Right renal cortex interstitium (tissue), 3 donors: ENCODE results near the gene SLC47A2. TPM values are rescaled to one million over a fixed set of nuclear protein-coding genes. Genes with fewer than 3 reads are reported as not detected.
A peak's percentile ranks its signal among the peaks of the same experiment; 100 is the strongest.

ENCODE experiments used
- DNase-seq, 3 donors: peaks; one replicate each; pipeline ENCODE4 v3.0.0-alpha.2; 2013; ENCODE audit warnings: low read depth in 3 of 3, low spot score in 2 of 3
- polyA plus RNA-seq, 3 donors: library from polyadenylated mRNA; unstranded; fragments of 120-200 nt; gene quantifications; one replicate each; pipeline ENCODE4 v1.2.1, GENCODE V29; 2013; ENCODE audit not compliant: insufficient read length in 3 of 3

The SLC47A2 gene
- polyA plus RNA-seq, 3 donors = 5.9 to 7.4 (median 7.0) TPM

DNA sequence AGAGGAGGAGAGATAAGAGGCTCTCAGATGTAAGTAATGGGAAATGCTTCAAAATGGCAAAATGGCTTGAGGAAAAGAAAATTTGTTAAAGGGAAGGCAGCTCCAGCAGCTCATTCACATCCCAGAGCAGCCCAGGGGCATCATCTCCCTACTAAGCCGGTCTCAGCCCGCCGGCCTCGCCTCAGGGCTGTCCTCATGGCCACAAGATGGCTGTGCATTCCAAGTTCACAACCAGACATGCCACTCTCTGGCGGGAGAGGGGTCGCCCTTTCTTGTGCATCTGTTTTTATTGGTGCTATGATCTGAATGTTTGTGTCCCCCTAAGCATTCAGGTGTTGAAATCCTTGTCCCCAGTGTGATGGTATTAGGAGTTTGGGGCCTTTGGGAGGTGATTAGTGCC, 13.5 kb upstream of the SLC47A2 start:
- no peak for DNase-seq

- no peak for DNase-seq
Measured at GRCh38 chr17:19728084-19728495, 11.7 kb upstream of the SLC47A2 start.

DNA sequence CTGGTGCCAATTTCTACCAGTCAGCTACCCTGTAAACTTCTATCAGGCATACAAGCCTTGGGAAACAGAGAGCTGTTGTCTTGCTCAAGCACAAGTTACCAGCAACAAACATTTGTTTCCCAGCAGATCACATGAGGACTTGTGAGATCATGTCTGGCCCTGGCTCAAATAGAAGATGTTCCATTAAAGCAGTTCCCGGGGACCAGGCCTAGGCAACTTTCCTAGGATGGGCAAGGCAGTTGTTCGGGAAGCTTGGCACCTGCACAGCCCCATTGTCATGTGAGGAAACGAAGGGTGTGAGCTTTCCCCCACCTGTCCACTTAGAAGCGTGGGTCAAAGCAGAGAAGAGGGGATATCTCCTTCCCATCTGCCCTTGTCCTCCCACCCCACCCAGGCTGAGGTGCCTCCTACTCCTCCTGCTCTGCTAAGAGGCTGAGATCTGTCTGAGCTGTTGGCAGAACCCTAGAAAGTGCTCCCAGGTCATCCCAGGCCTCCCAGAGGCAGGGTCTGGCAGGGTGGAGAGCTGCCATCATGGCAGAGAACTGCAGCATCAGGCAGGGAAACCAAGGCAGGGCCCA, 11.2 kb upstream of the SLC47A2 start:
- no peak for DNase-seq

DNA sequence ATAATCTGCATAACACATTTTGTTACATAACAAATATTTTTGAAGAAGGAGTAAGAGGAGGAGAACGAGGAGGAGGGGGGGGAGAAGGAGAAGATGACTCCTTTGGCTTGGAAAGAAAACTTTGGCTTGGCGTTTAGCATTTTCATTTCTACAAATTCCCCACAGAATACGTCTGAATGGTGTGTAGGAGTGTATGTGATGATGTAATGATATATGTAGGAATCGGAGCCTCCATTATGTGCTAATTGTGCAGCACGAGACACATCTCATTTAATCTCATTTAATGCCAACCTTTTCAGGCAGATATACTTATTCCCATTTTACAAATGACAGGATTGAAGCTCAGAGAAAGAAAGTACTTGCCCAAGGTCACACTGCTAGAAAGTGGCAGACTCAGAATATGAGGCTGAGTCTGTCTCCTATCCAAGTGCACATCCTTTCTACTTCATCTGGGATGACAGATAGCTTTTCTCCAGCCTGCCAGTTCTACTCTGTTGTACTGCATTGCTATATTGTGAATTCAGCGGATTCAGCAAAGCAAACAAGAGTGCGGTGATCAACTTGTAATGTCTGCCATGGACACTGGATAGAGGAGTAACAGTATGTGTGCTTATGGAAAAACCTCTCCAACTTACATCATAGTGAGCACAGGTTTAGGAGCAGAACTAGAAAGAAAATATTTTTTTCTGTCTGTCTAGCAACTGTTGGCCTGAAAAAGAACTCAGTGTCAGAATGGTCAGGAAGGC, 10.4 kb upstream of the SLC47A2 start:
- DNase-seq = no peak

GRCh38 chr17:19725486-19725885, 9.1 kb upstream of the SLC47A2 start:
- DNase-seq = no peak

DNA sequence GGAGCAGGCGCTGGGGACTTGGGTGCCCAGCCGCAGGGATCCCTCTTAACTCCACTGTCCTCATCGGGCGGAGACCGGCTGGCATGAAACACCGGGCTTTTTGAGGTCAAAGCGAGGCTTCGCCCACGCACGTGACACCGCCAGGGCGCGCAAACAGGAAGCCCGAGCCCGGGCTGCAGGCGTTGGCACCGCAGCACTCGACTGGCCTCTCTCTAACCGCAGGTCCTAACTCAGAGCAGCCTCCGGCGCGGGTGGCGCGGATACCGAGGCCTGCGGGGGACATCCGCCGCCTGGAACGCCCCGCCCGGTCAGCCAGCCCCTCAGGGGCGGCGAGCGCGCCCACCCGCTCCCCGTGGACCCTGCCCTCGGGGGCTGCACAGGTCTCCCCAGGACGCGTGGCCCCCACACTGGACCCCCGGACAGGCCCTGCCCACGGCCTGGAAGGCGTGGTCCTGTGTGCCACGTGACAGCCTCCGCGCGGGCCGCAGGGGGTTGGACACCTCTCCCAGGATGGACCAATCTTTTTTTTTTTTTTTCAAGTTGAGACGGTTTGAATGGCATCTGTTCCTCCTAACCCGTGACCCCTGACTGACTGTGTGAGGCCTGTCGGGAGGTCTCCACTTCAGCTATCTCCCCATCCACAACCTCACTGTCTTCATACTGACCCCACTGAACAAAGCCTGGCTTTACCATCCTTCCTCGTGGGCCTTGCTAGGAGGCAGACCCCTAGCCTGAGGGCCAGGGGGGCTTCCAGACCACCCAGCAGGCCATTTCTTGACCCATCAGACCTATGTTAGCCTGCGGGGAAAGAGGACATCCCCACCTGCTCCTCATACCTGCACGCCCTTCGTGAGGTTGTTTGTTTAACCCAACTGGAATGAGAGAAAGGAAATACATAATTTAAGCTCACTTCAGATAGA, 8.4 kb upstream of the SLC47A2 start:
- DNase-seq = no peak

GRCh38 chr17:19723964-19724363, 7.6 kb upstream of the SLC47A2 start:
- no peak for DNase-seq

DNA sequence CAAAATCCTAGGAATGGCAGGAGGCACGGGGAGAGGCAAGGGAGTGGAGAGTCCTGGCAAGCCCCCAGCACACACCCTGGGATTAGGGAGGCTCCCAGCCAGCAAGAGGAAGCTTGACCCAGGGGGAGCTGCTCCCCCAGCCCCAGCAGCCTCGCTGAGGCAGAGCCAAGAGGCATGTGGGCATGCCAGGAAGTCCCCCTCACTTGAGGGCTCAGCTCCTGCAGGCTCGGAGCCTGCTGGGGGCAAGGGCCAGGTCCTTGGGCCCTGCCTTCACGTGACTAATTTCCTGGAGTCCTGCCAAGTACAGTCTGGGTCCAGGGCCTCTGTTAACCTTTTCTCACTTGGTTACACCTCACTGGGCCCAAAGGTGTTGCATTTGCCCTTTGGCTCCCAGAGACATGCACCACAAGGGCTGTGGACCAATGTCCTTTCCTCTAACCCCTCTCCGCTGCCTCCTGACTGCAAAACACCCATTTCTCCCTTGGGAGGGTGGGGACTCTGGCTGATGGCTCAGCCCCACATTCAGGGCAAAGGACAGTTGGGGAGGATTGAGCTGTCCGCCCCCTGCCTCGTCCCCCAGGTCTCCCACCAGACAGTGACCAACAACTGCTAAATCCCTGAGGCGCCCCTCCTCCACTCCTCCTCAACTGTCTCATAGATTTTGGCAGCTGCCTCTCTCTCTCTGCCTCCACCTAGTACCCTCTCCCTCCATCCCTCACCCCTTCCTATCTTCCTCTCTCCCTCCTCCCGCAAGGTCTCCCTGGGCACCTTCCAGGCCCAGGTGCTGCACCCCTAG, 4.4 kb upstream of the SLC47A2 start:
- DNase-seq = peak in 1 of 3 donors; percentile 65

DNA sequence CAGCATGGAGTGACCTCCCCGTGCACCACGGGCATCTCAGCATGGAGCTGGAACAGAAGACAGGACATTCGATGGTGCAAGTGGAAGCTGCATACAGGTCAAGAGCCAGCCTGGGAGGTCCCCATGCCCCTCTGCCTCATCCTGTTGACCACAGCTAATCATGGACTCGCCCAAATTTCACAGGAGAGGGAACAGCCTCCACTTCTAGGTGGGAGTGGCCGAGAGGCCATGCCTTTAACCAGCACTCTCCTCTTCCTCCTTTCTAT, 3.8 kb upstream of the SLC47A2 start:
- no peak for DNase-seq

DNA sequence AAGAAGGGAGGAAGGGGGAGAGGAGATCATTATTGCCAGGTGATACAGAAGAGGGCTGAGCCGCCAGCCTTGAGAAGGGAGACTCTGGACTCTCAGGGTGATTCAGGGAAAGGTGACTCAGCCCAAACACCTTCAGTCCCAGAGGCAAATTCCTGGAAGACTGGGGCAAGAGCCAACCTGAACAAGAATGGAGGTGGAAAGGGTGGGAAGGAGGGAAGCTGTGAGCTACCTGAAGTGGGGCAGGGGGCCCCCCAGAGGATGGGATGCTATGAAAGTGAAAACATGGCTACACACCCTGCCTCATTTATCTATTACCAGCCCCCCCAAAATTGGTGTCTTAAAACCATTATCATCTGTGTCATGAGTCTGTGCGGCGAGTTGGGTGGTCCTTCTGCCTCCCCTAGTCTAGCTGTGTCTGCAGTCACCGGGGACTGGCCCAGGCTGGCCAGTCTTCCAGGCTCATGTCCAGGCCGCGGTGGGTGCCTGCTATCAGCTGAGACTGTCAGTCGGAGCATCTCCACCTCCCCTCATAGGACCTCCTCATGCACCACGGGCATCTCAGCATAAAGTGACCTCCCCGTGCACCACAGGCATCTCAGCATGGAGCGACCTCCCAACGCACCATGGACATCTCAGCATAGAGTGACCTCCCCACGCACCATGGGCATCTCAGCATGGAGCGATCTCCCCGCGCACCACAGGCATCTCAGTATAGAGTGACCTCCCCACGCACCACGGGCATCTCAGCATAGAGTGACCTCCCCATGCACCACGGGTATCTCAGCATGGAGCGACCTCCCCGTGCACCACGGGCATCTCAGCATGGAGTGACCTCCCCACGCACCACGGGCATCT, 3.2 kb upstream of the SLC47A2 start:
- DNase-seq = no peak

DNA sequence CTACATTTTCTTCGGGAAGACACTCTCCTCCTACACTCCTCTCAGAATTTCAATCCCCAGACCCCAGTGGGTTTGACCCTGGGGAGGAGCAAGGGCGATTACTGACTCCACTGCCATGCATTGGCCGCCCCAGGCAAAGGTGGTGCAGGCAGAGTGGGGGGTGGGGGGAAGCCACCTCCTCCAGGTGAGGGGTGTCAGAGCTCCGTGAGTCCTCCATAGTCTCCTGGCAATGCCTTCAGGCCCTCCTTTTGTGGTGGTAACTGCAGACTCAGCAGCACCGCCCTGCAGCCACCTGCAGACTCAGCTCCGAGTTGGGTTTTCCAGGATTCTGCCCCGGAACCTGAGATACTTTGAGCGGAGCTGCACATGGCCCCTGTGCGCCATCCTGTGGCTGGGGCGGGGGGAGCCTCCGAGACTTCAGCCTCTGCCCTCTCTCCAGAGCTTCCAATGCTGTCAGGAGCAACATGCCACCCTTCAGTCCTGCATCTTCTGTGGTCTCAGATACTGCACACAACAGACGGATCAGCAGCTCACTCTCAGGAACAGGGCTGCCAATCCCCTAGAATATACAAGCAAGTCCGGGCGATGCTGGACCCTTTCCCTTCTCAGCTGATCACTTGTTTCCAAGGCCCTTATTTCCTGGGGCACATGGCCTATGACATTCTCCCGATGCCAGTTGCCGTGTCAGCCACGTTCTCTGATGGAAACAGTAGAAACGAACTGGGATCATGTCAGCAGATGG, 2.4 kb upstream of the SLC47A2 start:
- DNase-seq = no peak

GRCh38 chr17:19718041-19718612, 1.7 kb upstream of the SLC47A2 start:
- DNase-seq = no peak

DNA sequence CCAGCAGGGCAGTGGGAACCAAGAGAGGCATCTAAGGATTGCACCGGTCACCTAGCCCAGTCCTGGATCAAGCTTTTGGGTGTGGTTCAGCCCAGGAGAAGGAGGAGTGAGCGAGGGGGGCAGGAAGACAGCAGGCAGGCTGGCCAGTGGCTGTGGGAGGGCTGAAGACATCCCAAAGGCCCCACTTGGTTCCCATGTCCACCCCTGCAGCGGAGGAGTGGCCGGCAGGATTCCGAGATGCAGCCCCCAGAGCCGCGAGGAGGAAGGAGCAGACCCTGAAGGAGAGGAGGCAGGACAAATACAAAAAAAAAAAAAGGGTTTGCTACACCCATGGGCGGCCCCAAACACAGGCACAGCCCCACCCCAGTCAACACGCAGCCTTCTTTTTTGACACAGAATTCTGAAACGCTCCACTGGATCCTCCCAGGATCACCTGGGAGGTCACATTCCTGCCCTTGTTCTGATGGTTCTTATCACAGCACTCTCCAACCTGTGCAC, 1.1 kb upstream of the SLC47A2 start:
- DNase-seq = no peak

DNA sequence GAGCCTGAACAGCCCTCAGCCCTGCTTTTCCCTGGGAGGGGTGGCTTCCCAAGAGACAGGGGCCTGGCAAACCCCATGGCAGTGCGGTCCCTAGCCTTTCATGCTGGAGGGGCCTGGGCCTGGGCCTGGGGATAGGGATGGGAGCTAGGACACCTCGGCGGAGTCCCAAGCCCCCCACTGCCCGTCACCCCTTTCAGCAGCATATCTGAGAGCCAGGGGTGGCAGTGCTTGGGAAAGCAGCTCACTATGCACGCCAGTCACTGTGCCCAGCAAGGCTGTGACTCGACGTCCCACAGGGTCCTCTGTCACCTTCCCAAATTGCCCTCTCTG, 612 bp upstream of the SLC47A2 start:
- no peak for DNase-seq

DNA sequence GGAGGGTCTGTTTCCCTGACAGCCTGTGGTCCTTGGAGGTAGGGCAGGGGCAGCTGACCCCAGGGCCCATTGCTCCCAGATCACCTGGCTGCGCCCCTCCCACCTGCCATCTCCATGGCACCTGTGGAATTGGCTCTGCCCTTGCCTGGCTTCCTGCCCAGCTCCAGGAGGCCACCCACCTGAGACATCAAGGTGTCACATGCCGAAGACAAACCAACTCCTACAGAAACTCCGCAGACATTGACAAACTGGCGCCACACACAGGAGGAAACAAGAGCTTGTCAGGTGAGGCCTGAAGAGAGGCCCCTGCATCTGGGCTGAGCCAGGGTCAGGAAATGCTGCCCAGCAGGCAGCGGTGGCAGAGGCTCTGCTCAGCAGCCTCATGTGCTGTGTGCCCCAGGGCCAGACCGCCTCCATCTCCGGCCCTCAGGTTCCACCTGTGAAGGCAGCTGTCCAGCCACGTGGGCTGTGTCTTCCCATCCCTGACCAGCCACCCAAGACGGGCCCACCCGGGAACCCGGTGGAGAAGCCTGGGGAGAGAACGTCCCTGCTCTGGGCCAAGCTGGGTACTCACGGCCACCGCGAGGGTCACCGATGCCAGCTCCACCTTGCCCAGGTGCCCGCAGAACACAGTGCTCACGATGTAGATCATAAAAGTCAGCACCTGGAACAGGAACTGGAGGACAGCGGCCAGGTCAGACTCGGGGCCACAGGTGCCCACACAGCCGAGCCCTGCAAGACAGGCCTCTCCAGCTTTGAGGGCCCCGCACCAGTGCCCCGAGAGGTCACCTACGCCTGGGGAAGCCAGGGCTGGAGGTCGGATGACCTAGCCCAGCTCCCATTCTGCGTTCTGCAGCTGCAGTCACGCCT, 1.6 kb downstream of the SLC47A2 start:
- no peak for DNase-seq

- DNase-seq = no peak
Measured at GRCh38 chr17:19713901-19714361, 2.5 kb downstream of the SLC47A2 start.

DNA sequence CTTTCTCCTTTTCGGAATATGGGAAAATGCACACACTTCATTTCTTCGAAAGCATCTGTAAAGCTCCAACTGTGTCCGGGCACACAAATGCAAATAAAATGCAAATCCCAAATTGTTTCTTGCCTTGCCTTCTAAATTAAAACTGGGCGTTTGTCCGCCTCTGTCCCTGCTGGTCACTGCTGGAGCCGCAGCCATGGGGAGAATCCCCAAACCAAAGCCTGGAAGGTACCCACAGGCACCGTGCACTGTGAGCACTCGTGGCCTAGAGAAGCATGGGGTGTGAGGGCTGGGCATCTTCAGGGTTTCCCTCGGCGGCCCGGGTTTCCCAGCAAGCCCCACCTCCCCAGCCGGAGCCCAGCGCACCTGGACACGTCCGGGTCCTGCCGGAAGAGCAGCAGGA, 2.9 kb downstream of the SLC47A2 start:
- no peak for DNase-seq

DNA sequence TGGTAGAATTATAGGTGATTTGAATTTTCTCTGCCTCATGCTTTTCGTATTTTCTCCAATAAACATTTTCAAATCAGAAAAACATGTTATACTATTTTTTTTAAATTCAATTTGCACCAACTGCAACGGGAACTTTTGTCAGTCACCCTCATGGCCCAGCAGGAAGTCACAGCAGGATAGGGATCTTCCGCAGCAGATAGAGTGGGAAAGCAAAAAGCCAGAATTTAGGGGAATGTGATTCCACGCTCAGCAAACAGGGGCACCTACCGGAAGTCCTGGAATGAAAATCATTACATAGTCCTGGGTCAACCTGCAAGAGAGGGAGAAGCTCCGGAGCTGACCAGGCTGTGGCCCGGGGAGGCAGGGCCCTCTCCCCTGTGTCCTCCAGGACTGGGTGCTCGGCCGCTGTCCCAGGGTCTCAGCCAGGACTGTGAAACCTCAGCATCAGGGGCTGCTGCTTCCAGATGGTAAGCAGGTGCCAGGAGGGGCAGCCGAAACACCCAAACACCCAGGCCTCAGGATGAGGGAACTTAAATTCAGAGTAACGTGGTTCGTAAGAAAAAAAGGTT, 3.9 kb downstream of the SLC47A2 start:
- no peak for DNase-seq
